Panc1 (cell line): ENCODE measurements around the gene PHF20.

Experiments
- CTCF ChIP-seq: fragments of 450-650 bp; IDR thresholded peaks from 2 replicates; pipeline ENCODE4 v1.5.1; 2017; ENCODE audit warnings: mild to moderate bottlenecking
- POLR2AphosphoS5 ChIP-seq: IDR thresholded peaks from 2 replicates; pipeline ENCODE4 v1.6.1; 2012; ENCODE audit warnings: mild to moderate bottlenecking, low read depth, low read length, moderate library complexity

- TF ChIP-seq CTCF (no peak), POLR2AphosphoS5 (no peak)
Measured at GRCh38 chr20:35773154-35773751, 1.4 kb downstream of the PHF20 start.
